Stimulated activated CD8-positive, alpha-beta memory T cell treated with anti-CD3 and anti-CD28 coated beads, Interleukin-4, amount 100 ng/mL, for 4 hours (primary cell): ENCODE results near the gene AKT1.

Source experiments
- DNase-seq, 2 donors: peaks; one replicate each; pipeline ENCODE4 v3.0.0-alpha.2; 2020; ENCODE audit warnings: low read depth in 2 of 2, low spot score in 1 of 2

The AKT1 gene

DNA sequence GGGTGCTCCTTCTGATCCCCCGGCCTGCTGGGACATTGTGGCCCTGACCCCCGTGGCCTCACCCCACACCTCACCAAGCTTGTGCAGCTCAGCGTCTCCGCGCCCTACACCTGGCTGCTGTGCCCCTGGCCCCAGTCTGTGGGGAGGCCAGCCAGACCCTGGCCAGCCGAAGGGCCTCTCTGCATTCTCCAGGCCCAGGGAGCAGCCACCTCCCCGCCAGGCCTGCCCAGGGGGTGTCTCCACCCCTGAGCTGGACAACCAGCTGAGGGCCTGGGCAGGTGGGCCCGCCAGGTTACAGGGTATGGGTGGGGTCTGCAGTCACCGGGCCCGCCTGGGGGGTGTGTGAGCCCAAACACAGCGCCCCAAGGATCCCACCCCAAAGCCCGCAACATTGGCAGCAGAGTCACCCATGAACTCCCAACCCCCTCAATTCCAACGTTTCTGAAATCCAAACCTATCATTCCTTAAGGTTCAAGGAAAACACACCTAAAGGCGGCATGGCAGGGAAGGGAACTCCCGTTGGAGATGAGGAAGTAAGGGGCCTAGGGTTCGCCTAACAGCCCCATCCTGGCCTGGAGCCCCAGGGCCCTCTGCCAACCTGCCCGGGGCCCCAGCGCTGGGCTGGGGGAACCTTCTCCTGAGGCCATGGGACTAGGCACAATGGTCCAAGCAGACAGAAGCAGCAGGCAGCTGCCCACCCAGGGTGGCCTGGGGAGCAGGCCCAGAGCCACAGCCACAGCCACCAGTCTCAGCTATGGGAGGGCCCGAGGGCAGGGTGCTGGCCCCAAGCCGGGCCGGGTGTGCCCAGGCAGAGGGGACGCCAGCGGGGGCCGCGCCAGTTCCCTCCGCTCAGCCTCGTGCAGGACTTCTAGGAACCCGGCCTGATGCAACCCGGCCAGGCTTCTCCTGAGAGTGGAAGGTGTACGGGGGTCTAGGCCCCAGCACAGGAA lies 8.5 kb downstream of the AKT1 start:
- no peak for DNase-seq

- no peak for DNase-seq
Measured at GRCh38 chr14:104786091-104786586, 9.4 kb downstream of the AKT1 start.

GRCh38 chr14:104785708-104786080 lies 9.9 kb downstream of the AKT1 start:
- DNase-seq: no peak

DNA sequence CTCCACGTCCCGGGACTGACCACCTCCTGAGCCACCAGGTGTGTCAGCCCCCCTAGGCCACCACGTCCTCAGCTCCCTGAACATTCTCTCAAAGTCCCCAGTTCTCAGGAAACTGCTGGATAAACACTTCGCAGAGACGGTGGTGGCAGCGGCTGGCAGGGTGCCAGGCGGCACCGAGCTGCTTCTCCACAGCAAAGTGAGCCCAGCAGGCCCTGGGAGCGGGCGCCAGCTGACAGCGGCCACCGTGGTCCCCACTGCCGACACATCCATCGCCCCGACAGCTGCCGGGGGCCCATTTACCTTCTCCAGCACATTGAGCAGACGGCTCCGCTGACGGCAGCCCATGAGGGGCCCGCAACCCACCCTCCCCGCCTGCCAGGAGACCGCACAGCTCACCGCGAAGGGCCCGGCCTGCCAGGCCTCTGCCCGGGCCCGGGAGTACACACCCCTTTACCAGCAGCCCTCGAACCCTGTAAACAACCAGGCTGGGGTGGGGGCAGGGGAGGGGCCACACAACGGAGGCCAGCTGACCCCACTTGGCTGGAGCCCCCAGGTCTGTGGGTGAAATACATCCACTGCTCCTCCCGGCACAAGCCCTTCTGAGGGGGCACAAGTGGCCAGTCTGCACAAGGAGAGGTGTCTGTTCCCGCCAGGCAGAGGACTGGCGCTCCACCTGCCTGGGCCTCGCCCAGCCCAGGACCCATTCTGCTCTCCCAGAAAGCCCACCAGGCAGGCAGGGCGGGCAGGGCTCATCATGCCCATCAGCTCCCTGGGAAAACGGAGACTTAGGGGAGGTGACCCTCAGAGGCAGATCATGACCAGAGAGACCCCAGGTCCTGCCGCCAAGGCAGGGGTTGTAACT lies 10.5 kb downstream of the AKT1 start:
- no peak for DNase-seq

GRCh38 chr14:104784218-104784568 lies 11.4 kb downstream of the AKT1 start:
- DNase-seq: no peak

GRCh38 chr14:104783484-104784217 lies 11.9 kb downstream of the AKT1 start:
- DNase-seq: no peak

DNA sequence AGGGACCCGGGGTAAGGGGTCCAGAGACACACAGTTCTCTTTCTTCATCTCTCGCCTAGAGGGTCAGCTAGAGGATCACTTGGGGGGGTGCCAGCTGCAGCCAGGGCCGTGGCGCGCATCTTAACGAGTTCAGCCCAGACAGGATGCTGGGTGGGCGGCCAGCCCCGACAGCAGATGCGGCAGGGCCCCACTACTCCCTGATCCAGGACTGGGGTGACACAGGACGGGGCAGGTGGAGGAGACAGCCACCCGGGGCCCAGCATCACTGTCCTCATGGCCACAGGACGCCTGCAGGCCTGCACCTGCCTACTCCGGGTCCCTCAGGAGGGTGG lies 12.8 kb downstream of the AKT1 start:
- no peak for DNase-seq

DNA sequence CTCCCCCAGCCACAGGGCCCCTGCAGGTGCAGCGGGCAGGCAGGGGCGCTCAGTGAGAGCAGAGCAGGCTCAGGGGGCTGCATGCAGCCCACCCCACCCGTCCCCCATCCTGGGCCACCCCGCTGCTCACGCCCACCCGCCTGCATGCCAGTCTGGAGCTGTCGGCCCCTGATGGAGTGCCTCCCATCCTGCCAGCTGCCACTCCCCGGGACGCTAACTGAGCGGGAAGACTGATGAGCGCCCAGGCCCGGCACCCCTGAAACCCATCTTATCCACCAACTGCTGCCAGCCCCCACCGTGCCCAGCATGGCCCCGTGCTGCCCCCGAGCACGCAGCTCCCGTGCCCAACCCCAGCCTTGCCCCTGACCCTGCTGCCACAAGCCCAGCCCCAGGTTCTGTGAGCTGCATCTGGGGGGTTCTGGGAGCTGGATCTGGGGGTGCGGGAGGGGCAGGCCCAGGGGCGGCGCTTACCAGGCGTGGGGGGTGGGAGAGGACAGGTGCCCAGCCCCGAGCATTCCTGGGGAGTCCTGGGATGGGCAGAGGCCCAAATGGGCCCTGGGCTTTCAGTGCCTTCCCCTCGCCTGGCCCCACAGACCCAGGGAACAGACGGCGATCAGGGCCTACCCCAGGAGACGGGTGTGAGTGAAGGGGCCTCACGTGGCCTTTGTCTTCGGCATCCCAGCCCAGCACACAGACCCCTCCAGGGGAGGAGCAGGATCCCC lies 13.3 kb downstream of the AKT1 start:
- no peak for DNase-seq

- DNase-seq: no peak
Measured at GRCh38 chr14:104781271-104782077, 14.1 kb downstream of the AKT1 start.

DNA sequence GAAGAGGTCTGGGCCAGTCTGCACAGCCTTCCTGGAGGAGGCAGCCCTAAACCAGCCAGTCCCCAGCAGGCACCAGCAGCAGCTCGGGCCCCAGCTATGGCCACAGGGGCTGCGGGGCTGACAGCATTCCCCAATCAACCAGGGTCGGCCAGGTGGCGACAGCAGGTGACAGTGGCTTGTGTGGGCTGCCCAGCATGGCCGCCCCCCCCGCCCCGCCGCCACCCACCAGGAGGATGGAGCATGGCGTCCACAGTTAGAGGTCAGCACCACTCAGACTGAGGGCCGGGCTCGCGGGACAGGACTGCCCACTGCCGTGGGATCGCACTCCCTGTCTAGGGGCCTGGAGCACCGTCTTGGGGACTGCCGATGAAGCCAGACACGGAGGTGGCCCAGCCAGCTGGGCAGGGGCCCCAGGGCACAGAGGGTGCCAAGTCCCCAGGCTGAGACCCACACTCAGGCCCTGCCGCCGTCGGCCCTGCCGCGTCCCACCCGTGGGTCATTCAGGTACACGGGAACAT lies 15.0 kb downstream of the AKT1 start:
- no peak for DNase-seq

DNA sequence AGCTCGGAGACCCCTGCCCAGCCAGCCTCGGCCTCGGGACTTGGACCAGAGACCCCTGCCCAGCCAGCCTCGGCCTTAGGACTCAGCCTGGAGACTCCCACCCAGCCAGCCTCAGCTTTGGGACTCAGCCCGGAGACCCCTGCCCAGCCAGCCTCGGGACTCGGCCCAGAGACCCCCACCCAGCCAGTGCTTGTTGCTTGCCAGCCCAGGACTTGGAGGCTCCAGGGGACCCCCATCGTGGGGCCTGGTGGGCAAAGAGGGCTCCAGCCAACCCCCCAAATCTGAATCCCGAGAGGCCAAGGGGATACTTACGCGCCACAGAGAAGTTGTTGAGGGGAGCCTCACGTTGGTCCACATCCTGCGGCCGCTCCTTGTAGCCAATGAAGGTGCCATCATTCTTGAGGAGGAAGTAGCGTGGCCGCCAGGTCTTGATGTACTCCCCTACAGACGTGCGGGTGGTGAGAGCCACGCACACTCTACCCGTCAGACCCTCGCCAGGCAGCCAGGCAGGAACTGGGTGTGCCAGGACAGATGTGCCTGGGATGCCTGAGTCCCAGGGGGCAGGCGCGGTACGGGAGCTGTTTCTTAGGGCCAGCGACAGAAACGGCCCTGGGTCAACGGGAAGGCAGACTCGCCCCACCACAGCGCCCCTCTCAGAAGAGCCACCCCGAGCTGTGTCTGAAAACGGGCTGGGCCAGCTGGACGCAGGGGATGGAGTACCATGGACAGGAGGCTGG lies 15.6 kb downstream of the AKT1 start:
- no peak for DNase-seq

- no peak for DNase-seq
Measured at GRCh38 chr14:104778694-104779331, 16.7 kb downstream of the AKT1 start.

- DNase-seq: no peak
Measured at GRCh38 chr14:104777808-104778249, 17.7 kb downstream of the AKT1 start.

DNA sequence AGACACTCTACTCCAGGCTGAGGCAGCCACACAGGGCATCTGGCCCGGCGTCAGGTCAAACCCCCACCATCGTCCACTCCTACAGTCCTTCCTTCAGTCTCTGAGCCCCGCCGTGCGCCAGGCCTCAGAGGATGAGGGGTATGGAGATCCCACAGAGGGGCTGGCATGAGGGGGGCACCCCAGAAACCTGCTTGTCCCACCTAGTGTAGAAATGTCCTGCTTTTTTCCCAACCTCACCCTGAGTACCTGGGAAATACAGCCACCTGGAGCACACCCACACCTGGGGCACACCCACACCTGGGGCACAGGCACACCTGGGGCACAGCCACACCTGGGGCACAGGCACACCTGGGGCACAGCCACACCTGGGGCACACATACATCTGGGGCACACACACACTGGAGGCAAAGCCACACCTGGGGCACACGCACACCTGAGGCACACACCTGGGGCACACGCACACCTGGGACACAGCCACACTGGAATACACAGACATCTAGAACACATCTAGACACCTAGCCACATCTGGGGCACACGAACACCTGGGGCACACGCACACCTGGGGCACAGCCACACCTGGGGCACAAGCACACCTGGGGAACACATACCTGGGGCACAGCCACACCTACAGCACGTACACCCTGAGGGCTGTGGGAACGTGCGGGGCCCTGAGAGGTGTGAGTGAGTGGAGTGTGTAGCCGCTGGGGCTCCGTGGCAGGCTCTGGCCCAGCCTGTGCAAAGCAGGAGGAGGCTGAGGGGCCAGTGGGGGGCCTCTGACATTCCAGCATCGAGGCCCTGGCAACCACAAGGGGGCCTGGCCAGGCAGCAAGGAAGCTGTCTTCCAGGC lies 18.4 kb downstream of the AKT1 start:
- no peak for DNase-seq

DNA sequence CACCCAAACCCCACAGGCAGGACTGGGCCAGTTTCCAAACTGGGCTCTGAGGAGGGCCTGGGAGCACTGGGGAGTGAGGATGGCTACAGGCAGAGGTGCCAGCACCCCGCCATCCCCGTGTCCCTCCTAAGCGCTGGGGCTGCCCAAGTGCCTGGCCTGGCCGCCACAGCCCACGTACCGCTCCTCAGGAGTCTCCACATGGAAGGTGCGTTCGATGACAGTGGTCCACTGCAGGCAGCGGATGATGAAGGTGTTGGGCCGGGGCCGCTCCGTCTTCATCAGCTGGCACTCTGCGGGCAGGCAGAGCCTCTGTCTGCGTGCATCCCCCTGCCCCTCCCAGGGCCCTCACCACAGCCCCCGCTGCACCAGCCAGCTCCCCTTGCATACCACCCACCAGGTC lies 19.1 kb downstream of the AKT1 start:
- DNase-seq: no peak

- no peak for DNase-seq
Measured at GRCh38 chr14:104775073-104775489, 20.5 kb downstream of the AKT1 start.

DNA sequence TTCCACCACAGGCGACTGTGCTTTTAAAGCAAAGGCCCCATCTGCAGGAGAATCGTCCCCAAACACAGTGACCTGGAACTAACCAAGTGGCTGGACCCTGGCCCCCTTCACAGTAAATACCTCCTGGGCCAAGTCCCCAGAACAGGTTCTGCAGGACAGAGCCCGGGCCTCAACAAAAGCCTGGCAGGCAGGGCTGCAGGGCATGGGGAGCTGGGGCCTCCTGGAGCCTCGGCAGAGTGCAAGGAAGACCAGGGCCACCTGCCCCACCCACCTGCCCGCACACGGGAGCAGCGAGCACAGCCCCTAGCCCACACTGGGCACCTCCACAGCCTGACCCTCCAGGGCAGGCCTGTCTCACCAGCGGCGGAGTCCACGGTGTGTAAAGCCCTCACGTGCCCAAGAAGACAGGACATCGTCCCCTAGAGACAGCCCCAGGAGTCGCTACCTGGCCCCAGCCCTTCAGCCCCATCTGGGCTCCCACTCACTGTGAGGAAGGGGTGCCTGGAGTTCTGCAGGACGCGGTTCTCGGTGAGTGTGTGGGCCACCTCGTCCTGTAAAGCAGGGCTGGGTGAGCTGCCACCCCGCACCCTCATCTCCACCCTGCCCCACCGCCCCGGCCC lies 21.0 kb downstream of the AKT1 start:
- DNase-seq: no peak
